ENCODE results near the gene GGCT.
A peak's percentile ranks its signal among the peaks of the same experiment; 100 is the strongest.
"Not testable (repeated sequence)": the region's sequence is repeated elsewhere in the genome, so short reads cannot be mapped to it uniquely, and the experiment has no call there.

Gene GGCT

DNA sequence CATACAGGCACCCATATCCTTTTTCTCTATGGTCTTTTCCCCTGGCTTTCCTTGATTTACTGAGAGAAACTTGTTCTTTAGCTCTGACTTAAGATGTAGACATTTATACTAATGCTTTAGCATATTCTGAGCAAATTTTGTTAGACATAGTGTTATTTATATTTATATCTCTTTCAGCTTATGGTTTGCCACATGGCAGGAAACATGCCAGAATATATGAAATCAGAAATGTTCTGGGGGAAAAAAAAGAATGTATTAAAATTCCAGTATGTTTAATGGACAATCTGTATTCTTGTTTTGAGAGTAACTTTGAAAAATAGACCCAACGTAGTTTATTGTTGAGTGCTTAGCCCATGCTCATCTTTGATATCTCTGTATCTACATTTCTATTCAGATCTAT is 10.1 kb upstream of the GGCT start:
- DNase-seq = no peak

DNA sequence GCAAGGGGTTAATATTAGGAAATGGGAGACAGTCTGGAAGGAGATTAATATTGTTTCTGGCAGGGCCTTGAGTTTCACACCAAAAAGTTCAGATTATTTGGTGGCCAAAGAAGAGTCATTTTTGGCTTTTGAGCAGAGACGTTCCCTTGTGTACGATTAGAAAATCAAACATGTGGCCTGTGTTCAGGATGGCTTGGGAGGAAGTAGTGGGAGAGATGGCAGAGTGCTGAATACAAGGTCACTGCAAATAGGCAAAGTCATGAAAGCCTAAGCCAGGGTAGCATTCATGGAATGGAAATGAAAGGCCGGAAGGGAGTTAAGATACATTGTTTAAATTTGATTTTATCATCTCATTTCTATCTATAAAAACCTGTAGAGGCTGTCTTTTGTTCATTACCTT is 9.5 kb upstream of the GGCT start:
- no peak for DNase-seq

DNA sequence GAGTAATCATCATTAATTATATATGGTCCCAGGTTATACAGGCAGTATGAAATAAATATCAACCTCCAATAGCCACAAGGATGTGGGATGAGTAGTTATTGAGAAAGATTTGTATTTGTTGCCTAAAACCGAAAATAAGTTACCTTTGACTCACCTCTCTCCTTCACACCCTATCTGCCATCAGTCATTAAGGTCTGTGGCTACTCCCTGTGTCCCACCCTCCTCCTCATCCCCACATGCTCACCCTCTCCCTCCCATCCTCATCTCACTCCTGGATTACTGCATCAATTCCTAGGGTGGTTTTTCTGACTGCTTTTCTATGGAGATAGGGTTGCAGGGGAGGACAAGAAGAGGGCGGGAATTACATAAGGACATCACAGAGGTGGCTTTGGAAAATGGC is 9.1 kb upstream of the GGCT start:
- DNase-seq = no peak

DNA sequence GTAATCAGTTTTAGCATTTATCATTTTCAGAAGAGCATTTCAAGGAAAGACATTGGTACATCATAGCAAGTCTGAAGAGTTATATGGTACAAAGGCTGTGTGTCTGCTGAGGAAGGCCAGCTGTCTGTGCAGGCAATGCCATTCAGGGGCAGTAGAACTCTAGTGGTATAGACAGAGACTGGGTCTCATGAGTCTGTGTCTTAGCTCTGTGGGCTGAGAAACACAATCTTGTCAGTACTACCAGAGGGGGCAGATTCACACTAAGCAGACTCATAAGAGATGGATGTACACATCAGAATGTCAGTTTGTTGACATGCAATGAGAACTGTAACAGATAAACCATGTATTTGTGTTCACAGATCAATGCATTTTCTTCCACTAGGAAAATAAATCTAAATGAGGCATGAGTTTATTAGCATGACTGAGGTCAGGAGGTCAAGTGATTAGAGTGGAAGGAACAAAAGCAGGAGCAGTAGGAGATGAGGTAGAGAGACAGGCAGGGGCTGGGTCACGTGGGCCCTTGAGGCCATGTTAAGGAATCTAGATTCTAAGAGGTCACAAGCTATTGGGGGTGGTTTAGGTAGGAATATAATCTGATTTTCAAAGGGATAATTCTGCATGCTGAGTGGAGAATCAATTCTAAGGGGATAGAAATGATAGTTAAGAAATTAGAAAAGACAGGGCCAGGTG is 7.5 kb upstream of the GGCT start:
- DNase-seq = no peak

DNA sequence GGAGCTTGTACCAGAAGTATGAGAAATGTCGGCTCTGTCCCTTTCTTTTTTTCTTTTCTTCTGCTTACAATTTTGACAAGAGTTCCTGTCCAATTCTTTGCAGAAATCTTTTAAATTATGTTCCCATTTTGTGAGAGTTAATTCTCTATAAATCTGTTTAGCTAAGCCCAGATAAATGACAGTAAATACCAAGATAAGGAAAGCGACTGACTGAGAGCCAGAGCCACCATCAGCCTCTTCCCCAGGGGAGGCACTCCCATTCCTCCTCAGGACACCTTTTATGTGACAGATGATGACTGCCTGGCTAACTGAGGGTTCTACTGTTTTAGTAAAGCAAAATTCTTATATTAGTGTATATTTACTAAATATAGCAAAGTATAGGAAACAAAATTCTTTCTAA is 6.9 kb upstream of the GGCT start:
- no peak for DNase-seq

DNA sequence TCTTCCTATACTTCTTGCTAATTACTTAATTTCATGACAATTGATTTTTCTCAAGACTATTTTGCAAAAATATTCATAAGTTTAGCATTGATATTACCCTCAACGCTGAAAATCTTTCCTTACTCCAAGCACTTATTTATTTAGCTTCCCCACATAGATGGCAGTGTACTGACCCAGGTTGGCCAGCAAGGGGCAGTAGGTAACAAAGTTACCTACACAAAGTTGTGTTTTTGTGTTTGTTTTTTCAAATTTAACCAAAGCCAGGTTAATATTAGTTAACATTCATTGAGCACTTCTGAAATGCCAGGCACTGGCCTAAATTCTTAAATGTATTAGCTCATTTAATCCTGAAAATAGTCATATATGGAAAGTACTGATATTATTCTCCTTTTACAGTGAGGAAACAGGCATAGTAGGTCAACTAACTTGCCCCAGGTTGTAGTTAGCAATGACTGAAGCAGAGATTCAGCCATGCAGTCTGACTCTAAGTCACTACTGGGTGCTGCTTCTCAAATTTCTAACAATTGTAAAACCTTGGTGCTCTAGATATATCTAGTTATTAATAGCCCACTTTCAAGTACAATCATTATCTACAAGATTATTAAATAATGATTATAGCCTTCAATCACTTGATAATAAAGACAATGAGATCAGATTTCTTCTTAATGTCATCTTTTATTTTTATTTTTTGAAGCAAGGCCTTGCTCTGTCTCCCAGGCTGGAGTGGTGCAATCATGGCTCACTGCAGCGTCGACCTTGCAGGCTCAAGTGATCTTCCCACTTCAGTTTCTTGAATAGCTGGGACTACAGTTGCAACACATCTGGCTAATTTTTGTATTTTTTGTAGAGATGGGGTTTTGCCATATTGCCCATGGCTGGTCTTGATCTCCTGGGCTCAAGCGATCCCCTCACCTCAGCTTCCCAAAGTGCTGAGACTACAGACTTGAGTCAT is 5.8 kb upstream of the GGCT start:
- no peak for DNase-seq

DNA sequence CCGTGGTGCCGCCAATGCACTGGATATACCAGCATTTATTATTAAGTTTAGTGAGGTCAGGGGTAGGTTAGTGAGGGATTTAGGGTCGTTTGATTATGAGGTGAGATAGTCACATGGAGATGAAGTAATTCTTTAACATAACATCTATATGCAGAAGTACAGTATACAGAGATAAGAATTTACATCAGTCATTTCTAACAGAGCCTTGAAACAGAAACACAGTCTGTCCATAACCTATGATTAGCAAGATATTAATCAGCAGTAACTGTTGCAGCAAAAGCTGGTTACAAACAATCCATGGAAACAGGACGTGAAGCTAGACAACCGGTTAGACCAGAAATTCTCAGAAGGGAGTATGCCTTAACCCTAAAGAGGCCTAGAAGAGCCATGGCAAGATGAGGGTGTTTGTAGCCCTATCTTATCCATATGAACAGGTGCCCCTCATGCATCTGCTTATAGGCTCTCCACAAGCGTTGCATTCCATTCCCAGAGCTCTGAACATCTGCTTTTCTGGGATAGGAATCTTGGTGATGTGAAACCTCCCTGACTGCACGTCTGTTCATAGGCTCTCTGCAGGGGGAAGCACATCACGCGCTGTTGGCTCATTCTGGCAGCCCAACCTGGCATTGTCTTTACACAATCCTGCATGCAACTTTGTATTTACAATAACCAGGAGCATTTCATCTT is 4.7 kb upstream of the GGCT start:
- not testable (repeated sequence) for DNase-seq

DNA sequence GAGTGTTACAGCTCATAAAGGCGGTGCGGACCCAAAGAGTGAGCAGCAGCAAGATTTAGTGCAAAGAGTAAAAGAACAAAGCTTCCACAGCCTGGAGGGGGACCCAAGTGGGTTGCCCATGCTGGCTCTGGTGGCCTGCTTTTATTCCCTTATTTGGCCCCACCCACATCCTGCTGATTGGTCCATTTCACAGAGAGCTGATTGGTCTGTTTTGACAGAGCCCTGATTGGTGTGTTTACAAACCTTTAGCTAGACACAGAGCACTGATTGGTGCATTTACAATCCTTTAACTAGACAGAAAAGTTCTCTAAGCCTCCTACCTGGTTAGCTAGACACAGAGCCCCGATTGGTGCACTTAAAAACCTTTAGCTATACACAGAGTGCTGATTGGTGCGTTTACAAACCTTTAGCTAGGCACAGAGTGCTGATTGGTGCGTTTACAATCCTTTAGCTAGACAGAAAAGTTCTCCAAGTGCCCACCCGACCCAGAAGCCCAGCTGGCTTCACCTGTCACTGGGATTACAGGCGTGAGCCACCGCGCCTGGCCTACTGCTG is 2.8 kb upstream of the GGCT start:
- not testable (repeated sequence) for DNase-seq

DNA sequence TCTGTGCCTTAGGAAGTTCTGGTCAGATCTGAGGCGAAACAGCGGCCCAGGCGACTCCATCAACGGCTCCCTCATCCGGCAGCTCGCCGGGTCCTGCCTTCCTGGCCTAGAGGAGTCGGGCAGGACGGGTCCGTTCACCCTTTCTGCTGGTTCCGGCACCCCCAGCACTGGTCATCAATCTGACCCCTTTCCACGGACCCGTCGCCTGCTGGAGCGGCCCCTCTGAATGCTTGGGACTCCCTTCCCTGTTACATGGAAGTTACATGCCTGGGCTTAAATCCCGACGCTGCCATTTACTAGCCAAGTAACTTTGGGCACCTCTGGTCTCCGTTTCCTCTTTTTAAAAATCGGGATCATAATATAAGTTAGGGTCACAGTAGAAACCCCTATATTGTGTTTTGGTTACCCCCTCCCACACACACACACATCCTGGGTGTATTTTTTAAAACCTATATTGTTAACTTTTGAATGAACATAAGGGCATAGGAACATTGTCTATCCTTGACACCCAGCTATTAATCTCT is 607 bp upstream of the GGCT start:
- DNase-seq = no peak

DNA sequence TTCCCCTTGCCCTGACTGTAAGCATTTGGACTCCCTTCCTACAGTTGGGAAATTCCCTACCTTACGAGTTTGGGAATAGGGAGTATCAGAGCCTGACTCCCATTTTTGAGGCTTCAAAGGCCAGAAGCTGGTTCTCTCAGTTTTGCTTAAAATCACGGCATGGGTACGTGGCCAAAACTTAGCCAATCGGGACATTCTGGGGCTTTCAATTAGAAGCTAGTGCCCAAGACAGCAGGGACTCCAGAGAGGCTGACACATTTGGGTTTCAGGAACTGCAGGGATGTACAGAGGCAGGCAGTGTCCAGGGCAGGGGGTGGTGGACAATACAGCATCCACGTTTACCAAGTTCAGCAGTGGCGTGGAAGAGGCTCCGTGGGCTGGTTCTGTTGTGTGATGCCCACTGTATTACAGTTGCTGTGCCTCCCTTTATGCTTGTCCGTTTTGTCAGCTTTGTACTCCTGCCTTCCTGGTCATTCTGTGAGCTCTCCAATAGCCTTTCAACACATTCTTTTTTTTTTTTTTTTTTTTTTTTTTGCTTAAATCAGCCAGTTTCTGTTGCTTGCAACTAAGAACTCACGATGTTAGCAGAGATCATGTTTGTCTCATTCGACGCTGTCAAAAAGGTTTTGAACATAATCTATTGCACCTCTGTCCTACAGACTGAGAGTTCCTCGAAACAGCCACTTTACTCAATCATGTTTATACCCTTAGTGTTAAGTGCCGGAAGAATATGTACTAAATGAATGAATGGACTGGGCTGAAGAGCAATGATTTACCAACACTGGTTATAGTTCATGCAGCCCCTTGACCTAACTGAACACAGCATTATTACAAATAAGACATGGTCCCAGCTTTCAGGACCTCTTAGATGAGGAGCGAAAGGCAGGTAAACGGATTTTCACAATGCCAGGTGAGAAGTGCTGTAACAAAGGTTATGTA is 1.1 kb downstream of the GGCT start:
- DNase-seq = no peak

DNA sequence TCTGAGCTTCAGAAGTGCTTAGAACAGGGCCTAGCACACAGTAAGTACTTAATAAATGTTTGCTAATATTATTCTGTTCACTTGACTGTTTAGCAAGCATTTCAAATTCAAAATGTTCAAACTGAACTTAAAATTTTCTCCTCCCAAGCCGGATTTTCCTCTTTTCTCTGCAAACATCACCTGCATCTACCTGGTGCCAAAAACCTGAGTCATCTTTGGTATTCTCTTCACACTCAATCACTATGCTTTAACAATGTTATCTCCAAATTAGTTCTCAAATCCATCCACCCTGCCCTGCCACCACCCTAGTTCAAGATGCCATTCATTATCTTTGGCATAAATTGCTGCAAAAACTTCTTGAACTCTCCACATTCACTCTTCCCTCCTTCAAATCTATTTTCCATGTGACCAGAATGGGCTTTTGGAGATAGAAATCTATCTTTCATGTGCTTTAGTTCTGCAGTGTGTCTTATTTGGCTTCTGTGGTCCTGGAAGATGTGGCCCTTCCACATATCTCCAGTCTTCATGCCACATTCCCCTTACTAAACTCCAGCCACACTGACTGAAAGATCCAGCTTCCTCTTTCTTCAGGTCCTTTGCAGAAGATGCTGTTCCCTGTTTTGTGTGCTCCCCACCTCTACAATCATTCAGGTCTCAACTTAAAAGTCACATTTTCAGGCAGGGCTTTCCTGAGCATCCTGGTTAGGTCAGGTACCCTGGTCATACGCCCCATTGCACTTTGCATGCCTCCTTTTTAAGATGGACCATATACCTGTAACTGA is 2.0 kb downstream of the GGCT start:
- no peak for DNase-seq

DNA sequence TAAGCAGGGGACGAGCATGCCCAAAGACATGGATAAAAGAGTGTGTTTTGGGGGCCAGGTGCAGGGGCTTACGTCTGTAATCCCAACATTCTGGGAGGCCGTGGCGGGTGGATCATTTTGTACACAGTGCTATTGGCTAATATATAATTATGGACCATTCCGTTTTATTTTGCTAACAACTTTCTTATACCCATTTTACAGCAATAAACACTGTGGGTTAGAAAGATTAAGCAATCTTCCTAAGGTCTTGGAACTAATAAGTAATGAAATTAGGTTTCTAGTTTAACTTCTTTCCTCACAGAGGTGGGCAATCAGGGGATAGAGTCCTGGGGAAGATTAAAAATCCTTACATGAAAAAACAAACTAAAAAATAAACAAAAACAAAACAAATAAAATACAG is 3.4 kb downstream of the GGCT start:
- DNase-seq = no peak

DNA sequence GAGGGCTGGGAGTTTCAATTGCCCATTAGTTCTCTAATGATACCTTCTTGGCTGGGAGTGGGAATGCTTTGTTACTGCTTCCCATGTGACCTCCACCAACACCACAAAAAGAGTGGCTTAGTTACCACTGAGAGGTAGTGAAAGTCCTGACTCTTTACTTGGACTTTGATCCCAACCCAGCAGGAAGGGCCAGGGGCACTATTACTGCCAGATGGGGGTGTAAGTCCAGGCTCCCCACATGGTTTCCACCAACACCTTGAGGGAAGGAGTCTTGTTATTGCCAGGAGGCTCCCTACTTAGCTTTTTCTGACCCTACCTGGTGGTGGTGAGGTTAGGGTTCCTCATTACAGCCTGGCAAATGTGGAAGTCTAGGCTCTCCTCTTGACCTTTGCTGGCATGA is 11.4 kb downstream of the GGCT start:
- DNase-seq = no peak

DNA sequence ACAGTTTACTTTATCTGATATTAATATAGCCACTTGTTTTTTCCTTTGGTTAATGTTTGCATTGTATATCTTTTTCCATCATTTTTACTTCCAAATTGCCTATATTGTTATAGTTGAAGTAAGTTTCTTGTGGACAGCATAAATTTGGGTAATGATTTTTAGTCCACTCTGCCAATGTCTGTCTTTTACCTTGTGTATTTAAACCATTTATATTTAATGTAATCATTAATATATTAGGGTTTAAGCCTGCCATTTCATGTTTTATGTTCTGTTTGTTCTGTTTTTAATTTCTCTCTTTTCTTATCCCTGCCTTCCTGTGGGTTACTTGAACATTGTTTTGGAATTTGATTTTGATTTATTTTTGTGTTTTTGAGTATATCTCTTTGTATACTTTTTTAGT is 13.2 kb downstream of the GGCT start:
- no peak for DNase-seq

DNA sequence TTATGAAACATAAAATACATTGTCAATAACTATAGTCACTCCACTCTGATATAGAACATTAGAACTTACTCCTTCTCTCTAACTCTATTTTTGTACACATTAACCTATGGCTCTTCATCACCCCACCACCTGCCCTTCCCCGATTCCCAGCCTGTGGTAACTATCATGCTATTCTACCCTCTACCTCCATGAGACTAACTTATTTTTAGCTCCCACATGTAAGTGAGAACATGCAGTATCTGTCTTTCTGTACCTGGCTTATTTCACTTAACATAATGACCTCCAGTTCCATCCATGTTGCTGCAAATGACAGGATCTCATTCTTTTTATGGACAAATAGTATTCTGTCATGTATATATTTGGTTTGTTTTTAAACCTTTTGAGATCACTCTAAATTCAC is 17.3 kb downstream of the GGCT start:
- DNase-seq = no peak

DNA sequence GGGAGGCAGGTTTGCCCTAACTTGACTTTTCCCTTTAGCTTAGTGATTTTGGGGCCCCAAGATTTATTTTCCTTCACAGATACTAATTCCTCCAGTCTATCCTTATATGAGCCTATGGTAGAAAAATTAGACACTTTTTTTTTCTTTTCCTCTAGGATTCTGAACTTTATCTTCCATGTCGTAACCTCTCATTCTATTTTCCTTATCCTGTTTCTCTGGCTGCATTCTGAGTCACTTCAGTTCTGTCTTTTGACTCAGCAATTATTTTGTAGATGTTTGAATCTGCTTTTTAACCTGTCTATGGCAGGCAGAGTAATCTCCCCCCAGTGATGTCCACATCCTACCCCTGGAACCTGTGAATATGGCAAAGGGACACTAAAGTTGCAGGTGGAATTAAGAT is 19.0 kb downstream of the GGCT start:
- DNase-seq = no peak

DNA sequence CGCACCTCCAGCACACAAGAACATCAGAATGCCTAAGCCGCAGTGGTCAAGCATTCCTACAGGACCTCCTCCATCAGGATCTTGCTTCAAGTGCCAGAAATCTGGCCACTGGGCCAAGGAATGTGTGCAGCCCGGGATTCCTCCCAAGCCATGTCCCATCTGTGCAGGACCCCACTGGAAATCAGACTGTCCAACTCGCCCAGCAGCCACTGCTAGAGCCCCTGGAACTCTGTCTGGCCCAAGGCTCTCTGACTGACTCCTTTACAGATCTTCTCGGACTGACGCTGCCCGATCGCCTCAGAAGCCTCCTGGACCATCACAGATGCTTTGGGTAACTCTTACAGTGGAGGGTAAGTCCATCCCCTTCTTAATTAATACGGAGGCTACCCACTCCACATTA is 23.2 kb downstream of the GGCT start:
- not testable (repeated sequence) for DNase-seq

DNA sequence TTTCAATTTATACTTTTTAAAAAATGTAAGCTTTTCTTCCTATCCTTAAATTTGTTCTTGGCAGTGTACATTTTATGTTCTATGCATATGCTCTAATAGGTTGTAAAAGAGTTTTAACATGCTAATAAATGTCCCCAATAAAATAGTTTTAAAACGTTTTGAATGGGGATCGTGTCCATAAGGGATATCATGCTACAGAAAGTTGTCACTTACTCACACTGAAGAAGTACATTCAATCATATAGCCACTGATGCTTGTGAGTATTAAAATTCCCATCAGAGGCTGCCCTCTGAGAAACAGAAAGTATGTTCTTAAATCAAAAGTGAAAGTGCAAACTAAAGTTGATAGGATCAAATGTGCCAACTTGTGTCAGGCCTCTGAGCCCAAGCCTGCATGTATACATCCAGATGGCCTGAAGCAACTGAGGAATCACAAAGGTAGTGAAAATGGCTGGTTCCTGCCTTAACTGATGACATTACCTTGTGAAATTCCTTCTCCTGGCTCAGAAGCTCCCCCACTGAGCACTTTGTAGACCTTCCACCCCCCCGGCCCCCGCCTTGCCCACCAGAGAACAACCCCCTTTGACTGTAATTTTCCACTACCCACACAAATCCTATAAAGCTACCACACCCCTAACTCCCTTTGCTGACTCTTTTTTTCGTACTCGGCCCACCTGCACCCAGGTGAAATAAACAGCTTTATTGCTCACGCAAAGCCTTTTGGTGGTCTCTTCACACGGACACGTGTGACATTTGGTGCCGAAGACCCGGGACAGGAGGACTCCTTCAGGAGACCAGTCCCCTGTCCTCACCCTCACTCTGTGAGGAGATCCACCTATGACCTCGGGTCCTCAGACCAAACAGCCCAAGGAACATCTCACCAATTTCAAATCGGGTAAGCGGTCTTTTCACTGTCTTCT is 25.2 kb downstream of the GGCT start:
- DNase-seq = no peak

DNA sequence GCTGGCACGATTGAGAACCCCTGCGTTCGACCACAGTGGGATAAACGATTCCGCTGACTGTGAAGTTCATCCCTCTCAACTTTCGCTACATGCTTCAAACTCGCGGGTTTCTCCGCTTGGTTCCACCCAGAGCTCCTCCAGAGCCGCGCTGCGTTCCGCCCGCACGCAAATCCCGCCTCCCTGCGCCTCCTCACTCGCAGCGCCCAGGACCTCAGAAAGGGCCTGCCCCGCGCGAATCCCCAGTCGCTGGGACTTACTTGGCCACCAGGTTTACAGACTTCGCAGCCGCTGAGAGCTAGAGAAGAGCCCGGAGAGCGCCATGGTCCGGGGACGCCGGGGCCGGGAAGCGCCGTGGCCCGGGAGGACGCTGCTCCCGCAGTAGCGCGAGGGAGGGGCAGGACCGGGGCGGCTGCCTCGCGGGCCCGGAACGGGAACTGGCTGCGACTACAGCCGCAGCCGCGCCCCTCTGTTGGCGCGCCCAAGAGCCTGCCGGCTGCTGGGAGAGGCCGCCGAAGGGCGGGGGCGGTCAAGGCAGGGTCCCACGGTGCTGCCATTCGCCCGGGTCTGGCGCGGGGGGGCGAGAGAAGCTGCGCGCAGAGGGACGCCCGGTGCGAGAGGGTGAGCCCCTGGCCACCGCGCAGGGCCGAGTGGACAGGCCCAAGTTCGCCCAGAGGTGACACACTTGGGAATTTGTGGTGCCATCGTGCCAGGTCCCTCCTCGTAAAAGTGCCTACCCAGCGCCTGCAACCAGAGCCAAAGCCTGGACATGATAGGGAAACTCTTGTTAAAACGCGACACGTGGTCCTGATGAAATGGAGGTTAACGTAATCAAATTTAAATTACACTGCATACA is 26.1 kb downstream of the GGCT start, which contains the start of gene NOD1:
Gene NOD1 (minus strand): TSS at position 436 of the 853 bp plus-strand sequence. CDS start 21,863 bp downstream, outside the sequence.
- DNase-seq = peak; percentile 73

All from activated T-cell treated with anti-CD3 and anti-CD28 coated beads, Interleukin-2, amount 50 U/mL, for 1 hour (primary cell).